OCI-LY1 (cell line): Measurements from ENCODE around the gene CXXC5.

Source experiments
- H2AFZ ChIP-seq: fragments of 200-600 bp; sonication (generic), shearing (Covaris generic); 2 replicates; pipeline ENCODE4 v1.6.0; 2014; ENCODE audit warnings: antibody characterized with exemption, mild to moderate bottlenecking, low read length
- H3F3A ChIP-seq: fragments of 200-600 bp; sonication (generic), shearing (Covaris generic); 2 replicates; pipeline ENCODE4 v1.6.0; 2014; ENCODE audit warnings: mild to moderate bottlenecking, antibody characterized with exemption, low read length, moderate library complexity; ENCODE audit not compliant: insufficient read depth
- H3K27ac ChIP-seq: fragments of 200-600 bp; sonication (generic); 2 replicates; pipeline ENCODE4 v1.5.1; 2014; ENCODE audit warnings: low read length, mixed run types, mild to moderate bottlenecking, low read depth; ENCODE audit not compliant: poor library complexity, severe bottlenecking
- H3K27me3 ChIP-seq: fragments of 200-600 bp; sonication (generic); 2 replicates; pipeline ENCODE4 v1.6.0; 2014; ENCODE audit warnings: antibody characterized with exemption, mild to moderate bottlenecking, low read length, moderate library complexity; ENCODE audit not compliant: insufficient read depth
- H3K36me3 ChIP-seq: fragments of 200-600 bp; sonication (generic); 2 replicates; pipeline ENCODE4 v1.6.1; 2014; ENCODE audit warnings: mild to moderate bottlenecking, antibody characterized with exemption, low read length, moderate library complexity, mixed read lengths; ENCODE audit not compliant: insufficient read depth
- H3K4me1 ChIP-seq: fragments of 200-600 bp; sonication (generic); 2 replicates; pipeline ENCODE4 v1.5.1; 2014; ENCODE audit warnings: mild to moderate bottlenecking, low read length, moderate library complexity; ENCODE audit not compliant: insufficient read depth, severe bottlenecking
- H3K4me2 ChIP-seq: fragments of 200-600 bp; sonication (generic), shearing (Covaris generic); 2 replicates; pipeline ENCODE4 v1.6.1; 2014; ENCODE audit warnings: low read length
- H3K4me3 ChIP-seq: fragments of 200-600 bp; sonication (generic); 2 replicates; pipeline ENCODE4 v1.5.1; 2014; ENCODE audit warnings: low read length, low read depth, mild to moderate bottlenecking, mixed read lengths; ENCODE audit not compliant: poor library complexity, severe bottlenecking
- H3K79me2 ChIP-seq: fragments of 200-600 bp; shearing (Covaris generic); 2 replicates; pipeline ENCODE4 v1.6.1; 2016; ENCODE audit warnings: mixed run types, low read length, mixed read lengths; ENCODE audit not compliant: insufficient read depth
- H3K9ac ChIP-seq: fragments of 200-600 bp; sonication (generic), shearing (Covaris generic); 2 replicates; pipeline ENCODE4 v1.6.1; 2014; ENCODE audit warnings: mild to moderate bottlenecking, low read length, mixed read lengths
- H3K9me2 ChIP-seq: fragments of 200-600 bp; sonication (generic), shearing (Covaris generic); 2 replicates; pipeline ENCODE4 v1.6.1; 2014; ENCODE audit warnings: low read depth, mild to moderate bottlenecking, low read length, mixed read lengths
- H3K9me3 ChIP-seq: fragments of 200-600 bp; shearing (Covaris generic); 2 replicates; pipeline ENCODE4 v1.6.1; 2014; ENCODE audit warnings: low read length, mixed read lengths
- H4K20me1 ChIP-seq: fragments of 200-600 bp; sonication (generic), shearing (Covaris generic); 2 replicates; pipeline ENCODE4 v1.6.0; 2016; ENCODE audit warnings: mild to moderate bottlenecking, low read length; ENCODE audit not compliant: insufficient read depth
- CTCF ChIP-seq: fragments of 200-600 bp; sonication (generic), shearing (Covaris generic); IDR thresholded peaks from 2 replicates; pipeline ENCODE4 v1.5.1; 2017; ENCODE audit warnings: mild to moderate bottlenecking, antibody characterized with exemption, low read length, moderate library complexity, mixed read lengths
- EZH2 ChIP-seq: fragments of 200-600 bp; sonication (generic), shearing (Covaris generic); IDR thresholded peaks from 2 replicates; pipeline ENCODE4 v1.8.0; 2017; ENCODE audit warnings: borderline replicate concordance, mixed run types, mild to moderate bottlenecking, antibody characterized with exemption, low read length, moderate library complexity, mixed read lengths

CXXC5 gene

GRCh38 chr5:139650031-139650688 lies 2.0 kb downstream of the CXXC5 start:
- H3K27ac ChIP-seq = peak overlapping the region; percentile 94
- peaks cover 60% of the 10 kb centered on the region for H3K79me2 ChIP-seq
- TF ChIP-seq CTCF = peak; percentile 35
- TF ChIP-seq EZH2 = no peak
- H3F3A ChIP-seq = no peaks in the 10 kb centered on the region
- H3K4me1 ChIP-seq = peaks cover 59% of the 10 kb centered on the region
- H3K27me3 ChIP-seq = no peaks in the 10 kb centered on the region
- H3K9me3 ChIP-seq = no peaks in the 10 kb centered on the region
- H3K9ac ChIP-seq = peak overlapping the region; percentile 98
- H3K4me3 ChIP-seq = peak overlapping the region; percentile 98
- peak overlapping the region; percentile 89 for H3K4me2 ChIP-seq
- no peaks in the 10 kb centered on the region for H4K20me1 ChIP-seq
- H3K36me3 ChIP-seq = peaks cover 14% of the 10 kb centered on the region; the same call in 1 of the 2 replicates
- H3K9me2 ChIP-seq = no peaks in the 10 kb centered on the region
- no peak overlapping the region for H2AFZ ChIP-seq

GRCh38 chr5:139650689-139651042 lies 2.5 kb downstream of the CXXC5 start:
- H3K9me3 ChIP-seq = no peaks in the 10 kb centered on the region
- H3K9ac ChIP-seq = peak overlapping the region; percentile 98
- H3K79me2 ChIP-seq = peaks cover 65% of the 10 kb centered on the region
- H3K36me3 ChIP-seq = peaks cover 14% of the 10 kb centered on the region; the same call in 1 of the 2 replicates
- H3K4me1 ChIP-seq = peaks cover 64% of the 10 kb centered on the region
- no peaks in the 10 kb centered on the region for H3K9me2 ChIP-seq
- no peaks in the 10 kb centered on the region for H4K20me1 ChIP-seq
- H2AFZ ChIP-seq = no peak overlapping the region
- no peaks in the 10 kb centered on the region for H3F3A ChIP-seq
- peak overlapping the region; percentile 98 for H3K4me3 ChIP-seq
- H3K27ac ChIP-seq = peak overlapping the region; percentile 94
- peak overlapping the region; percentile 89 for H3K4me2 ChIP-seq
- no peaks in the 10 kb centered on the region for H3K27me3 ChIP-seq
- TF ChIP-seq EZH2 (no peak), CTCF (no peak)

GRCh38 chr5:139651043-139651834 lies 3.1 kb downstream of the CXXC5 start:
- Histone ChIP-seq H3K27me3 (no peaks in the 10 kb centered on the region), H4K20me1 (no peaks in the 10 kb centered on the region), H3K4me3 (peak overlapping the region; percentile 98), H3K4me1 (peaks cover 70% of the 10 kb centered on the region), H3K36me3 (peaks cover 14% of the 10 kb centered on the region; the same call in 1 of the 2 replicates), H3F3A (no peaks in the 10 kb centered on the region), H3K9ac (peak overlapping the region; percentile 98), H3K79me2 (peaks cover 71% of the 10 kb centered on the region), H3K9me2 (no peaks in the 10 kb centered on the region), H2AFZ (no peak overlapping the region), H3K4me2 (peak overlapping the region; percentile 89), H3K9me3 (no peaks in the 10 kb centered on the region), H3K27ac (peak overlapping the region; percentile 94)
- no peak for TF ChIP-seq EZH2
- no peak for TF ChIP-seq CTCF
